ENCODE data around the gene FOXK1. TPM values are rescaled to one million over a fixed set of nuclear protein-coding genes. Genes with fewer than 3 reads are reported as not detected.

The FOXK1 gene
- total RNA-seq, 1 donor from 2014 or later: 19.8 TPM

- no peak for DNase-seq
Measured at GRCh38 chr7:4819560-4820404, 137.7 kb downstream of the FOXK1 start.

GRCh38 chr7:4820405-4820966 lies 138.4 kb downstream of the FOXK1 start:
- DNase-seq: no peak

Small RNA genes within 50 kb of the gene (small RNA-seq; reads per million reads assigned to genes)
- gene MIR4656 (not detected), gene RF00019 (not detected)

Other genes with a start within 250 kb of the FOXK1 start
- gene AP5Z1, start 93.3 kb downstream of the FOXK1 start, total RNA-seq: 14.7 TPM
- 0.94 TPM for gene PAPOLB, start 179.7 kb downstream of the FOXK1 start, total RNA-seq
- 2.3 TPM for gene RADIL, start 201.4 kb downstream of the FOXK1 start, total RNA-seq